Measurements from ENCODE around the gene ADARB2.

- TF ChIP-seq POLR2AphosphoS5 (IDR thresholded peaks at IDR 0.05) (no peak), CTCF (IDR thresholded peaks at IDR 0.05) (no peak)
These were observed 68.9 kb downstream of the ADARB2 start for GRCh38 chr10:1668399-1668798.
